GM19463 (cell line): ENCODE results near the gene TUBGCP3.
"Not testable (repeated sequence)": the region's sequence is repeated elsewhere in the genome, so short reads cannot be mapped to it uniquely, and the experiment has no call there.

Experiments used
- ATAC-seq: cut with Tn5 transposase; IDR thresholded peaks from one replicate; pipeline ENCODE4 v1.9.1; 2021; ENCODE audit warnings: mild to moderate bottlenecking, moderate library complexity; ENCODE audit not compliant: unreplicated experiment

TUBGCP3 gene

GRCh38 chr13:112486386-112487126 lies 101.4 kb downstream of the TUBGCP3 start:
- no peak for ATAC-seq

- not testable (repeated sequence) for ATAC-seq
These were observed 102.1 kb downstream of the TUBGCP3 start for GRCh38 chr13:112485814-112486213.

GRCh38 chr13:112483299-112483698 lies 104.7 kb downstream of the TUBGCP3 start:
- no peak for ATAC-seq

GRCh38 chr13:112481458-112481857 lies 106.5 kb downstream of the TUBGCP3 start:
- no peak for ATAC-seq

GRCh38 chr13:112479389-112479788 lies 108.6 kb downstream of the TUBGCP3 start:
- no peak for ATAC-seq

- no peak for ATAC-seq
These were observed 110.8 kb downstream of the TUBGCP3 start for GRCh38 chr13:112477070-112477619.

- ATAC-seq: no peak
These were observed 112.1 kb downstream of the TUBGCP3 start for GRCh38 chr13:112475889-112476288.

- ATAC-seq: no peak
These were observed 113.1 kb downstream of the TUBGCP3 start for GRCh38 chr13:112474869-112475268.

- no peak for ATAC-seq
These were observed 114.1 kb downstream of the TUBGCP3 start for GRCh38 chr13:112473818-112474217.

- ATAC-seq: no peak
These were observed 118.7 kb downstream of the TUBGCP3 start for GRCh38 chr13:112469071-112469745.

- no peak for ATAC-seq
These were observed 119.9 kb downstream of the TUBGCP3 start for GRCh38 chr13:112468069-112468468.

GRCh38 chr13:112467236-112467635 lies 120.7 kb downstream of the TUBGCP3 start:
- no peak for ATAC-seq

GRCh38 chr13:112466132-112467058 lies 121.6 kb downstream of the TUBGCP3 start:
- no peak for ATAC-seq

GRCh38 chr13:112465251-112466131 lies 122.5 kb downstream of the TUBGCP3 start:
- ATAC-seq: no peak

- ATAC-seq: no peak
These were observed 123.2 kb downstream of the TUBGCP3 start for GRCh38 chr13:112464720-112465119.

GRCh38 chr13:112462408-112462807 lies 125.5 kb downstream of the TUBGCP3 start:
- no peak for ATAC-seq

- no peak for ATAC-seq
These were observed 130.5 kb downstream of the TUBGCP3 start for GRCh38 chr13:112457485-112457884.

- no peak for ATAC-seq
These were observed 130.9 kb downstream of the TUBGCP3 start for GRCh38 chr13:112457081-112457480.

- ATAC-seq: no peak
These were observed 131.6 kb downstream of the TUBGCP3 start for GRCh38 chr13:112456138-112457056.
